Left hindlimb (tissue), 1 donor: ENCODE data around the gene PLA2G12B.

ENCODE experiments used
- DNase-seq: peaks from one replicate; pipeline ENCODE4 v3.0.0-alpha.2; 2018

PLA2G12B gene

GRCh38 chr10:72888151-72888638 lies 66.4 kb downstream of the PLA2G12B start:
- DNase-seq = no peak

GRCh38 chr10:72887043-72887442 lies 67.6 kb downstream of the PLA2G12B start:
- DNase-seq = peak; percentile 53

- DNase-seq = no peak
These were observed 68.0 kb downstream of the PLA2G12B start for GRCh38 chr10:72886621-72887020.

GRCh38 chr10:72885953-72886352 lies 68.7 kb downstream of the PLA2G12B start:
- no peak for DNase-seq
